GM23338 (cell line): ENCODE results near the gene IQCK. TPM values are rescaled to one million over a fixed set of nuclear protein-coding genes. Genes with fewer than 3 reads are reported as not detected.

ENCODE experiments used
- ATAC-seq: fragments of 200-7000 bp; cut with Tn5 transposase; 3 replicates; pipeline ENCODE4 v1.9.1; 2020
- DNase-seq: peaks from one replicate; pipeline ENCODE4 v3.0.0-alpha.2; 2015; ENCODE audit warnings: low spot score
- H2AFZ ChIP-seq: fragments of 200-600 bp; sonication (generic); 2 replicates; pipeline ENCODE4 v1.8.0; 2016; ENCODE audit warnings: antibody characterized with exemption, mild to moderate bottlenecking, moderate library complexity
- H3F3A ChIP-seq: fragments of 200-600 bp; sonication (generic); replicated peaks from 2 replicates; pipeline ENCODE4 v1.8.0; 2017; ENCODE audit warnings: antibody characterized with exemption, mixed run types, low read depth
- H3K27ac ChIP-seq: fragments of 200-600 bp; sonication (generic); 2 replicates; pipeline ENCODE4 v1.6.1; 2016; ENCODE audit warnings: low read depth
- H3K27me3 ChIP-seq: fragments of 200-600 bp; sonication (generic); 2 replicates; pipeline ENCODE4 v1.8.0; 2016; ENCODE audit warnings: mild to moderate bottlenecking, mixed run types, moderate library complexity; ENCODE audit not compliant: insufficient read depth
- H3K36me3 ChIP-seq: fragments of 200-600 bp; sonication (generic); 2 replicates; pipeline ENCODE4 v1.8.0; 2016; ENCODE audit warnings: mild to moderate bottlenecking; ENCODE audit not compliant: insufficient read depth
- H3K4me1 ChIP-seq: fragments of 200-600 bp; sonication (generic); 2 replicates; pipeline ENCODE4 v1.8.0; 2016; ENCODE audit warnings: mild to moderate bottlenecking, moderate library complexity; ENCODE audit not compliant: insufficient read depth
- H3K4me2 ChIP-seq: fragments of 200-600 bp; sonication (generic); 2 replicates; pipeline ENCODE4 v1.7.1; 2017; ENCODE audit warnings: mixed run types
- H3K4me3 ChIP-seq: fragments of 200-600 bp; sonication (generic); 2 replicates; pipeline ENCODE4 v1.6.1; 2016; ENCODE audit warnings: mixed run types
- H3K79me2 ChIP-seq: fragments of 200-600 bp; sonication (generic); replicated peaks from 2 replicates; pipeline ENCODE4 v1.8.0; 2017; ENCODE audit warnings: mild to moderate bottlenecking; ENCODE audit not compliant: insufficient read depth
- H3K9me2 ChIP-seq: fragments of 200-600 bp; sonication (generic); 2 replicates; pipeline ENCODE4 v1.8.0; 2017; ENCODE audit not compliant: insufficient read depth
- H4K20me1 ChIP-seq: fragments of 200-600 bp; sonication (generic); replicated peaks from 2 replicates; pipeline ENCODE4 v1.8.0; 2017; ENCODE audit warnings: mild to moderate bottlenecking; ENCODE audit not compliant: insufficient read depth
- H3K27ac Mint-ChIP-seq: 2 replicates; pipeline ENCODE4 v1.8.0; 2020; ENCODE audit warnings: inconsistent platforms, mild to moderate bottlenecking, moderate library complexity, mixed read lengths
- H3K27me3 Mint-ChIP-seq: 3 replicates; pipeline ENCODE4 v1.8.0; 2022; ENCODE audit warnings: low read depth, mild to moderate bottlenecking, moderate library complexity, mixed read lengths, inconsistent platforms; ENCODE audit not compliant: insufficient read depth, poor library complexity
- H3K36me3 Mint-ChIP-seq: 3 replicates; pipeline ENCODE4 v1.8.0; 2021; ENCODE audit warnings: low read depth, mild to moderate bottlenecking, inconsistent platforms, moderate library complexity, mixed read lengths
- H3K4me1 Mint-ChIP-seq: 3 replicates; pipeline ENCODE4 v1.8.0; 2020; ENCODE audit warnings: mild to moderate bottlenecking, inconsistent platforms, mixed read lengths
- H3K4me3 Mint-ChIP-seq: 3 replicates; pipeline ENCODE4 v1.8.0; 2021; ENCODE audit warnings: moderate library complexity, mild to moderate bottlenecking, inconsistent platforms, mixed read lengths
- H3K9me3 Mint-ChIP-seq: 3 replicates; pipeline ENCODE4 v1.8.0; 2020; ENCODE audit warnings: moderate library complexity, mild to moderate bottlenecking, inconsistent platforms, mixed read lengths
- CREB1 ChIP-seq: fragments of 250-450 bp; sonication (Bioruptor Pico); IDR thresholded peaks from 2 replicates; pipeline ENCODE4 v1.5.0; 2020; ENCODE audit warnings: low read depth, mild to moderate bottlenecking, moderate library complexity
- CTCF ChIP-seq, 2 experiments: fragments of 200-600 bp in 1 of 2; sonication (generic) in 1 of 2; conservative IDR thresholded peaks; 2 replicates each; pipeline versions ENCODE4 v1.5.1 to v1.6.1; 2016 to 2017; ENCODE audit warnings: antibody characterized with exemption in 2 of 2, low read depth in 2 of 2, mild to moderate bottlenecking in 2 of 2, moderate library complexity in 1 of 2
- EZH2 ChIP-seq: fragments of 200-600 bp; sonication (generic); IDR thresholded peaks from one replicate; pipeline ENCODE4 v1.8.0; 2017; ENCODE audit warnings: antibody characterized with exemption, mild to moderate bottlenecking, low read depth; ENCODE audit not compliant: unreplicated experiment
- EZH2phosphoT487 ChIP-seq: fragments of 200-600 bp; sonication (generic); IDR thresholded peaks from one replicate; pipeline ENCODE4 v1.8.1; 2018; ENCODE audit warnings: antibody characterized with exemption; ENCODE audit not compliant: unreplicated experiment
- REST ChIP-seq: IDR thresholded peaks from one replicate; pipeline ENCODE4 v1.6.1; 2018; ENCODE audit warnings: antibody characterized with exemption; ENCODE audit not compliant: unreplicated experiment
- STAT1 ChIP-seq: IDR thresholded peaks from one replicate; pipeline ENCODE4 v1.6.1; 2016; ENCODE audit warnings: antibody characterized with exemption; ENCODE audit not compliant: unreplicated experiment
- ZNF331 ChIP-seq: fragments of 250-450 bp; sonication (Bioruptor Pico); IDR thresholded peaks from 2 replicates; pipeline ENCODE4 v1.5.0; 2020; ENCODE audit warnings: low read depth, mild to moderate bottlenecking, moderate library complexity
- polyA plus RNA-seq: library from polyadenylated mRNA; unstranded; fragments of >200 nt; fragmentation: Nextera tagmentation; extraction: Ambion mirVana; gene quantifications from 2 replicates; pipeline ENCODE4 v1.2.1, GENCODE V29; 2016
- total RNA-seq: library from RNA; depleted of rRNA; stranded (reverse); fragments of >200 nt; shearing (Covaris generic); gene quantifications from 2 replicates; pipeline ENCODE4 v1.2.3, GENCODE V29; 2014
- TF ChIP-seq, protein P1 (sequence below): IDR thresholded peaks from 2 replicates; pipeline ENCODE4 v1.6.1; 2016; ENCODE audit warnings: antibody characterized with exemption
- TF ChIP-seq, protein P2 (sequence below): fragments of 250-450 bp; sonication (Bioruptor Pico); IDR thresholded peaks from 2 replicates; pipeline ENCODE4 v1.5.0; 2020; ENCODE audit warnings: mild to moderate bottlenecking, moderate library complexity

IQCK gene
- total and polyA plus RNA-seq, 2 experiments from 2014 or later: 7.6 to 10.0 TPM

GRCh38 chr16:19743816-19744159 lies 25.7 kb downstream of the IQCK start (continued):
- TF ChIP-seq REST (no peak), ZNF331 (CRISPR knock-in tag) (no peak), STAT1 (no peak)
- TF ChIP-seq, protein P1, sequence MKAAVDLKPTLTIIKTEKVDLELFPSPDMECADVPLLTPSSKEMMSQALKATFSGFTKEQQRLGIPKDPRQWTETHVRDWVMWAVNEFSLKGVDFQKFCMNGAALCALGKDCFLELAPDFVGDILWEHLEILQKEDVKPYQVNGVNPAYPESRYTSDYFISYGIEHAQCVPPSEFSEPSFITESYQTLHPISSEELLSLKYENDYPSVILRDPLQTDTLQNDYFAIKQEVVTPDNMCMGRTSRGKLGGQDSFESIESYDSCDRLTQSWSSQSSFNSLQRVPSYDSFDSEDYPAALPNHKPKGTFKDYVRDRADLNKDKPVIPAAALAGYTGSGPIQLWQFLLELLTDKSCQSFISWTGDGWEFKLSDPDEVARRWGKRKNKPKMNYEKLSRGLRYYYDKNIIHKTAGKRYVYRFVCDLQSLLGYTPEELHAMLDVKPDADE: no peak

GRCh38 chr16:19744670-19745069 lies 26.6 kb downstream of the IQCK start:
- no peaks in the 10 kb centered on the region for H3K79me2 ChIP-seq
- H3K27ac ChIP-seq: no peak overlapping the region
- Mint-ChIP-seq H3K4me3 (no peak overlapping the region), H3K27ac (no peak overlapping the region), H3K4me1 (no peaks in the 10 kb centered on the region), H3K9me3 (no peaks in the 10 kb centered on the region), H3K27me3 (no peaks in the 10 kb centered on the region), H3K36me3 (no peaks in the 10 kb centered on the region)
- no peaks in the 10 kb centered on the region for H4K20me1 ChIP-seq
- no peak overlapping the region for H2AFZ ChIP-seq
- no peaks in the 10 kb centered on the region for H3F3A ChIP-seq
- H3K4me1 ChIP-seq: no peaks in the 10 kb centered on the region
- H3K27me3 ChIP-seq: no peaks in the 10 kb centered on the region
- no peak for DNase-seq
- no peak overlapping the region for H3K4me3 ChIP-seq
- no peak overlapping the region for H3K4me2 ChIP-seq
- no peaks in the 10 kb centered on the region for H3K36me3 ChIP-seq
- no peaks in the 10 kb centered on the region for H3K9me2 ChIP-seq
- ATAC-seq: no peak
- no peak for TF ChIP-seq EZH2phosphoT487
- TF ChIP-seq, protein P2, sequence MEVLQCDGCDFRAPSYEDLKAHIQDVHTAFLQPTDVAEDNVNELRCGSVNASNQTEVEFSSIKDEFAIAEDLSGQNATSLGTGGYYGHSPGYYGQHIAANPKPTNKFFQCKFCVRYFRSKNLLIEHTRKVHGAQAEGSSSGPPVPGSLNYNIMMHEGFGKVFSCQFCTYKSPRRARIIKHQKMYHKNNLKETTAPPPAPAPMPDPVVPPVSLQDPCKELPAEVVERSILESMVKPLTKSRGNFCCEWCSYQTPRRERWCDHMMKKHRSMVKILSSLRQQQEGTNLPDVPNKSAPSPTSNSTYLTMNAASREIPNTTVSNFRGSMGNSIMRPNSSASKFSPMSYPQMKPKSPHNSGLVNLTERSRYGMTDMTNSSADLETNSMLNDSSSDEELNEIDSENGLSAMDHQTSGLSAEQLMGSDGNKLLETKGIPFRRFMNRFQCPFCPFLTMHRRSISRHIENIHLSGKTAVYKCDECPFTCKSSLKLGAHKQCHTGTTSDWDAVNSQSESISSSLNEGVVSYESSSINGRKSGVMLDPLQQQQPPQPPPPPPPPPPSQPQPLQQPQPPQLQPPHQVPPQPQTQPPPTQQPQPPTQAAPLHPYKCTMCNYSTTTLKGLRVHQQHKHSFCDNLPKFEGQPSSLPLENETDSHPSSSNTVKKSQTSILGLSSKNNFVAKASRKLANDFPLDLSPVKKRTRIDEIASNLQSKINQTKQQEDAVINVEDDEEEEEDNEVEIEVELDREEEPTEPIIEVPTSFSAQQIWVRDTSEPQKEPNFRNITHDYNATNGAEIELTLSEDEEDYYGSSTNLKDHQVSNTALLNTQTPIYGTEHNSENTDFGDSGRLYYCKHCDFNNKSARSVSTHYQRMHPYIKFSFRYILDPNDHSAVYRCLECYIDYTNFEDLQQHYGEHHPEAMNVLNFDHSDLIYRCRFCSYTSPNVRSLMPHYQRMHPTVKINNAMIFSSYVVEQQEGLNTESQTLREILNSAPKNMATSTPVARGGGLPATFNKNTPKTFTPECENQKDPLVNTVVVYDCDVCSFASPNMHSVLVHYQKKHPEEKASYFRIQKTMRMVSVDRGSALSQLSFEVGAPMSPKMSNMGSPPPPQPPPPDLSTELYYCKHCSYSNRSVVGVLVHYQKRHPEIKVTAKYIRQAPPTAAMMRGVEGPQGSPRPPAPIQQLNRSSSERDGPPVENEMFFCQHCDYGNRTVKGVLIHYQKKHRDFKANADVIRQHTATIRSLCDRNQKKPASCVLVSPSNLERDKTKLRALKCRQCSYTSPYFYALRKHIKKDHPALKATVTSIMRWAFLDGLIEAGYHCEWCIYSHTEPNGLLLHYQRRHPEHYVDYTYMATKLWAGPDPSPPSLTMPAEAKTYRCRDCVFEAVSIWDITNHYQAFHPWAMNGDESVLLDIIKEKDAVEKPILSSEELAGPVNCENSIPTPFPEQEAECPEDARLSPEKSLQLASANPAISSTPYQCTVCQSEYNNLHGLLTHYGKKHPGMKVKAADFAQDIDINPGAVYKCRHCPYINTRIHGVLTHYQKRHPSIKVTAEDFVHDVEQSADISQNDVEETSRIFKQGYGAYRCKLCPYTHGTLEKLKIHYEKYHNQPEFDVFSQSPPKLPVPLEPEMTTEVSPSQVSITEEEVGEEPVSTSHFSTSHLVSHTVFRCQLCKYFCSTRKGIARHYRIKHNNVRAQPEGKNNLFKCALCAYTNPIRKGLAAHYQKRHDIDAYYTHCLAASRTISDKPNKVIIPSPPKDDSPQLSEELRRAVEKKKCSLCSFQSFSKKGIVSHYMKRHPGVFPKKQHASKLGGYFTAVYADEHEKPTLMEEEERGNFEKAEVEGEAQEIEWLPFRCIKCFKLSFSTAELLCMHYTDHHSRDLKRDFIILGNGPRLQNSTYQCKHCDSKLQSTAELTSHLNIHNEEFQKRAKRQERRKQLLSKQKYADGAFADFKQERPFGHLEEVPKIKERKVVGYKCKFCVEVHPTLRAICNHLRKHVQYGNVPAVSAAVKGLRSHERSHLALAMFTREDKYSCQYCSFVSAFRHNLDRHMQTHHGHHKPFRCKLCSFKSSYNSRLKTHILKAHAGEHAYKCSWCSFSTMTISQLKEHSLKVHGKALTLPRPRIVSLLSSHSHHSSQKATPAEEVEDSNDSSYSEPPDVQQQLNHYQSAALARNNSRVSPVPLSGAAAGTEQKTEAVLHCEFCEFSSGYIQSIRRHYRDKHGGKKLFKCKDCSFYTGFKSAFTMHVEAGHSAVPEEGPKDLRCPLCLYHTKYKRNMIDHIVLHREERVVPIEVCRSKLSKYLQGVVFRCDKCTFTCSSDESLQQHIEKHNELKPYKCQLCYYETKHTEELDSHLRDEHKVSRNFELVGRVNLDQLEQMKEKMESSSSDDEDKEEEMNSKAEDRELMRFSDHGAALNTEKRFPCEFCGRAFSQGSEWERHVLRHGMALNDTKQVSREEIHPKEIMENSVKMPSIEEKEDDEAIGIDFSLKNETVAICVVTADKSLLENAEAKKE (CRISPR knock-in tag): no peak
- no peak for TF ChIP-seq CREB1 (CRISPR knock-in tag)
- TF ChIP-seq EZH2: no peak
- no peak for TF ChIP-seq CTCF (conservative IDR thresholded peaks at IDR 0.05; ENCODE audit: low read depth in 2 of 2)
- no peak for TF ChIP-seq REST
- TF ChIP-seq STAT1: no peak
